Fibroblast of peridontal ligament (primary cell): Measurements from ENCODE around the gene CDK5.
"Not testable (repeated sequence)": the region's sequence is repeated elsewhere in the genome, so short reads cannot be mapped to it uniquely, and the experiment has no call there.

Source experiments
- DNase-seq: peaks from one replicate; pipeline ENCODE4 v3.0.0-alpha.2; 2010; ENCODE audit errors: extremely low read depth

Gene CDK5

GRCh38 chr7:151058781-151059366 is 1.2 kb upstream of the CDK5 start:
- peak; percentile 48 for DNase-seq

- DNase-seq = peak; percentile 100
These were observed 488 bp upstream of the CDK5 start for GRCh38 chr7:151057989-151058780.

GRCh38 chr7:151056666-151057505 is 811 bp downstream of the CDK5 start:
- no peak for DNase-seq

- DNase-seq = no peak
These were observed 1.4 kb downstream of the CDK5 start for GRCh38 chr7:151056283-151056665.

DNA sequence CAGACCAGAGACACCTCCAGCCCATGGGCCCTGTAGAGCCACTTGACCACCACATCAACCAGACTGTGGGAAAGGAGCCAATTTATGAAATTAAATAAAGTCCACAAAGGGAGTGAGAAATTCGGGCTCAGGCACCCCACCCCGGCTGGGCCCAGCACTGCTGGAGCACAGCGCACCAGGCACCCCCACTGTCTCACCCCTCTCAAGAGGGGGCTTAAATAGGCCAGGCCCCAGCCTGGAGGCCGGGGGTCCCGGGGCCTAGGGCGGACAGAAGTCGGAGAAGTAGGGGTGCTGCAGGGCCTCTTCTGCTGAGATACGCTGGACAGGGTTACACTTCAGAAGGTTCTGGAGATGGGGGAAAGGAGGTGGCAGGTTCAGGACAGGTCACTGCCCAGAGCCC is 3.9 kb downstream of the CDK5 start:
- no peak for DNase-seq

DNA sequence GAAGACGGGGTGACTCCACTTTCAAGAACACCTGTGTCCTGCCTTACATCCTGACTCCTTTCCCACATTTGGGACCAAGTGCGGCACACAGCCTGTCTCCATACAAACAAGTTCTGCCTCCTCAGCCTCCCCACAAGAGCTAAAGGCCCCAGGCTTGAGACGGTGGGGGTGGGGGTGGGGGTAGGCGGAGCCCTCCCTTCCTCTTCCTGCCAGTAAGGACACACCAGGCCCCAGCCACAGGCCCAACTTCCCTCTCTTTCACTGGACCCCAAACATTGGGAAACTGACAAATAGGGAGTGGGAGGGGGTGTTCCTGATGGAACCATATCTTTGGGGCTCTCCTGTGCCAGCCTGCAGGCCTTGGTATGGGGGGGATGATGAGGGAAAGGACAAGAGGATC is 4.6 kb downstream of the CDK5 start:
- DNase-seq = no peak

- peak; percentile 66 for DNase-seq
These were observed 6.6 kb downstream of the CDK5 start for GRCh38 chr7:151051108-151051507.

DNA sequence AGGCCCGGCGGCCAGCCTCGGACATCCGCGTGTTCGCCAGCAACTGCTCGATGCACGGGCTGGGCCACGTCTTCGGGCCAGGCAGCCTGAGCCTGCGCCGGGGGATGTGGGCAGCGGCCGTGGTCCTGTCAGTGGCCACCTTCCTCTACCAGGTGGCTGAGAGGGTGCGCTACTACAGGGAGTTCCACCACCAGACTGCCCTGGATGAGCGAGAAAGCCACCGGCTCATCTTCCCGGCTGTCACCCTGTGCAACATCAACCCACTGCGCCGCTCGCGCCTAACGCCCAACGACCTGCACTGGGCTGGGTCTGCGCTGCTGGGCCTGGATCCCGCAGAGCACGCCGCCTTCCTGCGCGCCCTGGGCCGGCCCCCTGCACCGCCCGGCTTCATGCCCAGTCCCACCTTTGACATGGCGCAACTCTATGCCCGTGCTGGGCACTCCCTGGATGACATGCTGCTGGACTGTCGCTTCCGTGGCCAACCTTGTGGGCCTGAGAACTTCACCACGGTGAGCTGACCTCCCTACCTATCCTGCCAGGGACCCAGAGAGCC is 8.7 kb downstream of the CDK5 start:
- no peak for DNase-seq

- DNase-seq = no peak
These were observed 9.5 kb downstream of the CDK5 start, which contains the start of gene ASIC3 for GRCh38 chr7:151047976-151048815. TSS of gene ASIC3 (plus strand) at chr7:151048531. CDS start at chr7:151048886, 355 bp downstream.

DNA sequence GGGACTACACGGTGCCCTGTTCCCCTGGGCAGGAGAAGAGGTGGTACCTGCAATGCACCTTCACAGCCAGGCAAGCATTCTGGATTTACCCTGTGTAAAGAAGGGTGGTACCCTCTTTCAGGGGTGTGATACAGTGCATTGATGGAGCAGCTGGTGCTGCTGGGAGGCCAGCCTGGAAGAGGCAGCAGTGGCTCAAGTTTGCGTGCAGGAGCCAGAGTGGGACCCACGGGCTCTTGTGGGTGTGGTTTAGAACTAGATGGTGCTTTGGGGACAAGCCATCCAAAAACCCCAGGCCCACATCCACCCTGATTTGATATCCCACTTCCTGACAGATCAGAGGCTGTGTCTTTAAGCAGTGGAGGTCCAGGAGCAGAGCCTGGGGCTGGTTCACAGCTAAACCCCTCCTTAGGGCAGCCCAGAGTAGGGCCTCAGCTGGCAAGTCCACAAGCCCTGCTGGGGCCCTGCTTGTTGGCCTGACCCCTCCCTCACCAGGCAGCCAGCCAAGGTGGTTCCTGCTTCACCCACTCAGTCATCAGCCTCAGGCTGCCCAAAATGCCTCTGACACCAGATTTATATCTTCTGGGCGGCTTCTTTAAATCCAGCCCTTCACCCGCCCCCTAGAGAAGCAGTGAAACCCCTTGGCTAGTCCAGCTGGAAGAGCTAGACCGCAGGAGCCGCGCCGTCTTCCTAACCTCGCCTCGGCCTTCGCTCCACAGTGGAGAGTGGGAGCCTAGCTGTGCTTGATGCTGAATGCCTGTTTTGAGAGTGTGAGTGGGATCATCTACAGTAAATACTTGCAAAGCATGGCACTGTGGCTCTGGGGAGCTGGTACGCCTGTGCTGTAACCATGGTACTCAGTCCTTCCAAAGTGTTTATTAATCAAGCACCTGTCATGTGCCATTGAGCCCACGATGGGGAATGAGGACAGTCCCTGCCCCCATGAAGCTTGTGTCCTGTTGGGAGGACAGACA is 10.8 kb downstream of the CDK5 start:
- DNase-seq = peak; percentile 76

- no peak for DNase-seq
These were observed 11.7 kb downstream of the CDK5 start for GRCh38 chr7:151045967-151046366.

DNA sequence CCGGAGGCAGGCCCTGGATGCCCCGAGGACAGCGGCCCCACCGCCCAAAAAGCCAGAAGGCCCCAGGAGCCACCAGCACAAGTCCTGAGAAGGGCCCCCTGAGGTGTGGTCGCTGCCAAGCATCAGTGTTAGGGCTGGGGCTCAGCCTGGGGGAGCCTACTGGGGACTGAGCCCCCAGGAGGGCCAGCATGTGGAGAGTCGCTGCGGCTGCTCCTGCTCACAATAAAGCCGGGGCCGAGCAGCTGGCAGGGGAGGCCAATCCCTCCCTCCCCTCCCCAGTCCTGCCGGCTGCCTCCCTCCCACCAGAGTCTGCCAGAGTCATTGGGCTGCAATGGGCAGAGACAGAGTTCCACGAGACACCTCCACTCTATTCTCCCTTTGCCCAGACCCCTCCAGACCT is 12.4 kb downstream of the CDK5 start:
- DNase-seq = no peak

DNA sequence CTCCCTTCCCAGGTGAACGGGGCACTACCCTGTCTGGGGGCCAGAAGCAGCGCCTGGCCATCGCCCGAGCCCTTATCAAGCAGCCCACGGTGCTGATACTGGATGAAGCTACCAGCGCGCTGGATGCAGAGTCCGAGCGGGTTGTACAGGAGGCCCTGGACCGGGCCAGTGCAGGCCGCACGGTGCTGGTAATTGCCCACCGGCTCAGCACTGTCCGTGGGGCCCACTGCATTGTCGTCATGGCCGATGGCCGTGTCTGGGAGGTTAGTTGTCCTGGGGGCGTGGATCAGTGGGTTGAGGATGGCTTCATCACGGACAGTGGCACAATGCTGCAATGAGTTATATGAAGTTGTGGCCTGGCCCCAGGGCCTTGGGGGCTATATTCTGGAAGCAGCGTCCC is 13.7 kb downstream of the CDK5 start:
- no peak for DNase-seq

- DNase-seq = not testable (repeated sequence)
These were observed 14.2 kb downstream of the CDK5 start for GRCh38 chr7:151043449-151043848.

DNA sequence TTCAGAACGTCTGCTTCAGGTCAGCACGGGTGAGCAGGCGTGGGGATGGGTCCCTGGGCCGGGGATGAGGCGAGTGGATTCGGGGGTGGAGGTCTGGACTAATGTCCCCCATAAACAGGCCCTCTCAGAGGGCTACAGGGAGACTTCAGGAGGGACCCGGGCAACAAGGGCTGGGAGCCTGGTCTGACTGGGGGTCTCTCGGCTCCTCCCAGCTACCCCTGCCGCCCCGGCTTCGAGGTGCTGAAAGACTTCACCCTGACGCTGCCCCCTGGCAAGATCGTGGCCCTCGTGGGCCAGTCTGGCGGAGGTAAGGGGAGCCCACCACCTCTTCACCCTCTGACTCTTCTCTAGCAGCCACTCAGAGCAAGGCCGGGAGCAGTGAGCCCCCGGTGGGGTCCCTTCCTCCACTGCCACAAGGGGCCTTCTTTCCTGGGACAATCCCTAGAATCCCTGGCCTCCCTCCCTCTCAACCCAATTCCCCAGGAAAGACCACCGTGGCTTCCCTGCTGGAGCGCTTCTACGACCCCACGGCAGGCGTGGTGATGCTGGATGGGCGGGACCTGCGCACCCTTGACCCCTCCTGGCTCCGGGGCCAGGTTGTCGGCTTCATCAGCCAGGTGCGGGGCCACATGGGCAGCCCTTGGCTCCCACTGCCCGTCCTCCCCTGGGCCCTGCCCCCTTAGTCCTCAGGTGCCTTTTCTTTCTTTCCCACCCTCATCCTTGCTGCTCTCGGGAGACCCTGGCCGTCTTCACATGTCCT is 16.9 kb downstream of the CDK5 start:
- DNase-seq = no peak

DNA sequence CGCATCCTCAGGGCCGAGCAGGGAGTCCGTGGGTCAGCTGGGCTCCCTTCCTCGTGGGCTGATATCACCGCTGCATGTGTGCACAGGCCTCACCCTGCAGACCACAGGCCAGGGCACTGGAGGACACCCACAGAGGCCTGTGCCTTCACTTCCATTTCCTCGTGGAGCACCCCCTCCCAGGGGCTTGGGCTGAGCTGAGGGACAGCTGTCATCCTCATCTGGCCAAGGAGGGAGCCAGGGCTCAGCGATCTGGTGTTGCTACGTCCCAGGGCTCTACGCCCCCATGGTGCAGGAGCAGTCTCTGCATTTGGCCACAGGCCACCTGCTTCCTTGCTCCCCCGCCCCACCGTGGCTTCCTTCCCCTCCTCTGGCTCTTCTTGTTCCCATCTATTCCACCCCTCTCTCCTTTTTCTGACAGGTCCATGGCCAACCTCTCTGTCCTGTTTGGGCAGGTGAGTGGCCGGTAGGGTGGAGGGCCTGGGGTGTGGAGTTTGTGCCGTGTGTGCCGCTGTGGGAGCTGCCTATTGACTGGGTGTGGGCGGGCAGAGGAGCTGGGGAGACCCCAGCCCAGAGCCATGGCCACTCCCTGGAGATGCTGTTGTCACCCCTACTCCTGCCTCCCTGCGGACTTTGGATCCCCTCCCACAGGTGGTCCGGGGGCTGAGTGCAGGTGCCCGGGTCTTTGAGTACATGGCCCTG is 17.7 kb downstream of the CDK5 start:
- DNase-seq = no peak

GRCh38 chr7:151038951-151039849 is 18.5 kb downstream of the CDK5 start:
- peak; percentile 86 for DNase-seq

DNA sequence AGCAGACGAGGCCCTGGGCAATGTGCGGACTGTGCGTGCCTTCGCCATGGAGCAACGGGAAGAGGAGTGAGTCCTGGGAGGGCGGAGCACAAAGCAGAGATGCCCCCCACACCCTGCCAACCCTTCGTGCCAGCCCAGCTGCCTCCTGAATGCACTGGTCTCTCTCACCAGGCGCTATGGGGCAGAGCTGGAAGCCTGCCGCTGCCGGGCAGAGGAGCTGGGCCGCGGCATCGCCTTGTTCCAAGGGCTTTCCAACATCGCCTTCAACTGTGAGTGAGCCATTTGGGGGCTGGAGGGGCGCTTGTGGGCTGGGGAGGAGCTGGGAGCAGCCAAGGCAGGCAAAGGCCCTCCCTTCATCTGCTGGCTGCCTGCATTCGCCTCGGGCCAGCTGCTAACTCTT is 21.8 kb downstream of the CDK5 start:
- DNase-seq = no peak
